Measurements from ENCODE around the gene SPOCD1.

Gene SPOCD1

DNA sequence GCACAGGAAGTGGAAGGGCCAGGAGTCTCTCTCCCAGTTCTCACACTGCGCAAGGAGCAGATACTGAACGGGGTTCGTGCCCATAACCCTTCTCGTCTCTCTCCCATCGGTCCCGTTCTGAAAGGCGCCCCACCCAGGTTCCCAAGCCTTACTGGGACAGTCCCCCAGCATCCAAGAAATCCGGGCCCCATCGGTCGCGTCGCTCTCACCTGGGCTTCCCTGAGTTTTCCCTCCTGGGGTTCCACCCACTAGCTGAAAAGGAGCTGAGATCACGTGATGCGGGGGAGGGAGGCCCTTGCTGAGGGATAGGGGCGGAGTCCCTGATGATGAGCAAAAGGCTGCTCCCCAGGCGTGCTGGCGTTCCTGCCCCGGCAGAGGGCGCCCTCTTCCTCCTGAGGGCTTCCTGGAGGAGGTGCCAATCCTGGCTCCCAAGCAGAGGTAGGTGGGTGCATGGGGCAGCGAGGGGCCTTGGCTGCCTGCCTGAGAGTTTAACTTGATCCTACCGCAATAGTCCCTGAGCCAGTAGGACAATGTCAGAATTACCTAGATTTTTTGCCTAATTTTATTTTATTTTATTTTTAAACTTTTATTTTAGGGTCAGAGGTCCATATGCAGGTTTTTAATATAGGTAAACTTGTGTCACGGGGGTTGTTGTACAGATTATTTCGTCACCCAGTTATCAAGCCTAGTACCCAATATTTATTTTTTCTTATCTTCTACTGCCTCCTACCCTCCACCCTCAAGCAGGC lies at the start of gene SPOCD1:
TSS of gene SPOCD1 (minus strand) at position 271 of the 749 bp plus-strand sequence. CDS start 689 bp downstream, outside the sequence.
- DNase-seq: peak; percentile 64 to 92

DNA sequence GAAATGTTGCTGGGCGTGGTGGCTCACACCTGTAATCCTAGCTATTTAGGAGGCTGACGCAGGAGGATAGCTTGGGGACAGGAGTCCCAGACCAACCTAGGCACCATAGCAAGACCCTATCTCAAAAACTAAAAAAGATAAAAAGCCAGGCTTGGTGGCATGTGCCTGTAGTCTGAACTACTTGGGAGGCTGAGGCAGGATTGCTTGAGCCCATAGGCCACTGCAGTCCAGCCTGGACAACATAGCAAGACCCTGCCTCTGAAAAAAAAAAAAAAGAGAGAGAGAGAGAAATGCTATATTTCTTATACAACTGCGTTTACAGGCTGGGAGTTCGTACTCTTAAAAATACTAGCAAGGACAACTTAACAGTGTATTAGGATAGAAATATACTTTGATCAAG lies 46.2 kb upstream of the SPOCD1 start:
- no peak for DNase-seq

DNA sequence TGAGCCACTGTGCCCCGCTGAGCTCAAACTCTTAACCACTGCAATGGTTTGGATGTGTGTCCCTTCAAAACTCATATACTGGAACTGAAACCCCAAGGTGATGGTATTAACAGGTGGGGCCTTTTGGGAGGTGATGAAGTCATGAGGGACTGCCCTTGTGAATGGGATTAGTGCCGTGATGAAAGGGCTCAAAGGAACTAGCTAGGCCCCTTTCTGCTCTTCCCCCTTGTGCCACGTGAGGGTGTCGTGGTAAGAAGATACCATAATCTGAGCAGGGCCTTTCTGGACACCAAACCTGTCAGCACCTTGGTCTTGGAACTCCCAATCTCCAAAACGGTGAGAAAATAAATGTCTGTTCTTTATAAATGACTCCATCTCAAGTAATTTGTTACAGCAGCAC lies 45.5 kb upstream of the SPOCD1 start:
- no peak for DNase-seq

DNA sequence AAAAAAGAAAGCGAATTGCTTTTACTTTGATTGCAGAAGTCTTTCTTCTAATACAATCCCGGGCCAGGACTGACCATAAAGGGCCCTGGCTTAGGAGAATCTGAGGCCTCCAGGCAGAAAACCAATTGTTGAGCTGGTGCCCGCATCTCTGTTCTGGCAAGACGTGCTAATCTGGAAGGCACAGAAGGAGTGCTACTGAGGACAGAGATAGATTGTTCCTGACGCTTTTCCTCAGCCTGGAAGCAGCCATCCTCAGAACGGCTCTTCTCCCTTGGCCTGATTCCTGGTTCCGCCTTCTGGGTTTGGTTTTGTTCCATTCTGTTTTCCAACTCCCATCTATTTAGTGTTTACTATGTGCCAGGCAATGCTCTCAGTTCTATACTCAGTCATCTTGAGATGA lies 44.8 kb upstream of the SPOCD1 start:
- DNase-seq: no peak

DNA sequence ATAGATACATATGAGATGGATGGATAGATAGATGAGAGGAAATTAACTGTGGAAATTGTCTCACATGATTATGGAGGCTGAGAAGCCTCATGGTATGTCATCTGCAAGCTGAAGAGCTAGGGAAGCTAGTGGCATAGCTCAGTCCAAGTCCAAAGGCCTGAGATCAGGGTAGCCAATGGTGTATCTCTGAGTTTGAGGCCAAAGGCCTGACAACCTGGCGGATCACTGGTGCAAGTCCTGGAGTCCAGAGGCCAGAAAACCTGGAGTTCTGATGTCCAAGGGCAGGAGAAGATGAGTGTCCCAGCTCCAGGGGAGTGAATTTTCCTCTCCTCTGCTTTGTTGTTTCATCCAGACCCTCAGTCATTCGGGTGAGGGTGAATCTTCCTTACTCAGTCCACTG lies 43.9 kb upstream of the SPOCD1 start:
- DNase-seq: no peak

DNA sequence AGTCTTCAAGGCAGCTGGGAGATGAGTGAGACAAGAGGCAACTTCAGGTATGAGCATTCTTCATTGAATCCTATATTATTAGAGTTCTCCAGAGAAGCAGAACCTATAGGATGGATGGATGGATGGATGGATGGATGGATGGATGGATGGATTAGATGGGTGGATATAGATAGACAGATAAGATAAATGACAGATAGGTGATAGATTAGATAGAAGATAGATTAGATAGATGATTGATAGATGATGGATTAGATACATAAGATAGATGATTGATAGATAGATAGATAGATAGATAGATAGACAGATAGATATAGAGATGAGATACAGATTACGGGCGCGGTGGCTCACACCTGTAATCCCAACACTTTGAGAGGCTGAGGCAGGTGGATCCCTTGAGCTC lies 43.2 kb upstream of the SPOCD1 start:
- no peak for DNase-seq

DNA sequence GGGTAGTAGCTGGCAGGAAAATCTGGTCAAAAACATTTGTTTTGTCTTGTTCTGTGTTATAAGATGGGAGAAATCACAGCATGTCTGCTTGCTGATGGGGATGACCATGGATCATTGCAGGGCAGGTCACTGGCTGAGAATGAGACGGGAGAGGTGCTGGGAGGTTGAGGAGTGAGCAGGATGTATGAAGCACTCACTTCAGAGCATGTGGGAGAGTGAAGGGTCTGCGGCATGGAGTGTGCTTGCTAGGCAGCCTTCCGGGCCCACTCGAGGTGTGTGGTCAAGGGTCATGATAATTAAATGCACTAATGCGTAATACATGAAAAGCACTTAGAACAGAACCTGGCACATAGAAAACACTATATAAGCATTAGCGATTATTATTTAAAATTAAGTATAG lies 42.0 kb upstream of the SPOCD1 start:
- DNase-seq: no peak

DNA sequence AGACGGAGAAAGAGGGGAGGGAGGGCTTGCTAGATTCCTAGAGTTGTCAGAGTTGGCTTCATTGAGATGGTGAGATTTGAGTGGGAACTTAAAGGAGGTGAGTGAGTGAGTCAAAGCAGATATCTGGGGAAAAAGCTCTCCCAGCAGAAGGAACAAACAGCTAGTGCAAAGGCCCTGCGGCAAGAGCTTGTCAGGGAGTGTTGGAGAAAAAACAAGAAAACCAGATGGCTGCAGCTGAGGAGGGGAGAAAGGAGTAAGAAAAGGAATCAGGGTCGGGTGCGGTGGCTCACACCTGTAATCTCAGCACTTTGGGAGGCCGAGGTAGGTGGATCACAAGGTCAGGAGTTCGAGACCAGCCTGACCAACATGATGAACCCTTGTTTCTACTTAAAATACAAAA lies 40.3 kb upstream of the SPOCD1 start:
- no peak for DNase-seq

DNA sequence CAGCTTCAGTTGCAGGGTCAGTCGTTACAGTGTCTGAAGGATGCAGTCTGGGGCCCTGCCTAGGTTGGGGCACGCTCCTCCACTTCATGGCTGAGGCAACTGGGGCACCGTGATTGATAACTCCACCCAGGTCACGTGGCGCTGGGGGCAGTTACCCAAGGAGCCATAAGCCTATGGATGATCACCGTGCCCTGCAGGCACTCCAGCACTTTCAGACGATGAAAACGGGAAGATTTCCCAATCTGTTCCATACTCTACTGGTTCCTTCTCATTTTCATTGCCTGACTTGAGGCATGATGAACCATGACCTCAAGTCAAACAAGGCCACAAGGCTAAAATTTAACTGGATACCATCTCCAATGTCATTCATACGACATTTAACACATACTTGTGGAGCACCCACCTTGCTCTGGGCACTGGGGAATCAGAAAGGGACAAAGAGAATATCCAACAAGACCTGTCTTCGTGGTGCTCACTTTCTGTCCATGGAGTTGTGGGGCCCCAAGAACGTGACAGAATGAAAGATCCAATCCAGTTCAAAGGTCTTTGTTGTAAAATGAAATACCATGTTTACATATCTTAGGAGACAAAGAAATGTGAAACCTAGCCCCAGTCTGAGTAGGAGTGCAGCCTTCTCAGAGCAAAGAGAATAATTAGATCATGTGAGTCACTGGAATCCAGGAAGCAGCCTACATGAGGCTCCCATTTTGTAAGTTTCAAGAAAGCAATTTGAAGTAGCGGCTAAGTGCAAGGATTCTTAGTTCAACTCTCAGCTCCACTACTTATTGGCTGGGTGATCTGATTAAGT lies 39.4 kb upstream of the SPOCD1 start:
- DNase-seq: no peak

DNA sequence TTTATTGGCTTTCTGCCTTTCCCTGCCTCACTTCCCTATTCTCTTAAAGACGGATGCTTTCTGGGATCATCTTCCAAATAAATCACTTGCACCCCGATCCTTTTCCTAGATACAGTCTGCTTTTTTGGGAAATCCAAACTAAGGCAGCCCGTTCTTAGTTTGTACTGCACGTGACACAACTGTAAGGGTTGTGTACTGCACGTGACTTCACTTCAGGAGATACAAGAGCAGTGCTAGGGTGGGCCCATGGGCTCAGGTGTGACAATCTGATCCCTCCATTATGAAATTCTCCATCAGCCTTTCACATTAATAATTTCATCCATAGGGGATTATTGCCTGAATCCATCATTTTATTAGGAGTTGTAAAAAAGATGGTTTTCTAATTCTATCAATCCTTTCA lies 33.8 kb upstream of the SPOCD1 start:
- DNase-seq: no peak

DNA sequence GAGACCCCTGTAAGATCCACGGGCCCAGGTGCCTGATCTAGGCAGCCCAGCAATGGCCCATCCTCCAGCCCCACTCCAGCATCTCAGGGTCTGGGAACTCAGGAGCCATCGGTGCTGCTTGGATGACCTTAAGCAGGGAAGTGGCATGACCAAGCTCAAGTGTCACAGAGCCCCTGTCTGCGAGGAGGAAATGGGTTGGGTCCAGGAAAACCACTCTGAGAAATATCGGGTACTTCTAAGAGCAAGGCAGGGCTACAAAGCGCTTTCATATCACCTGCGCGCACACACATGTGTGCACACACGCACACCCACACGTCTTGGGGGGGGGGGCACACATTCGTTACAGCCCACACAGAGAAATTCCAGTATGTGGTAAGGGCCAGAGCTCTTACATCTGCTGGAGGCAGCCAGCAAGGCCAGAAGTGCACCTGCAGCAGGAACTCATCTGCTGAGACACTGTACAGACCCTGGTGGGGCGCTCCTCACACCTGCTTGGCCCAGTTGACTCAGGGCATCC lies 32.6 kb upstream of the SPOCD1 start:
- no peak for DNase-seq

DNA sequence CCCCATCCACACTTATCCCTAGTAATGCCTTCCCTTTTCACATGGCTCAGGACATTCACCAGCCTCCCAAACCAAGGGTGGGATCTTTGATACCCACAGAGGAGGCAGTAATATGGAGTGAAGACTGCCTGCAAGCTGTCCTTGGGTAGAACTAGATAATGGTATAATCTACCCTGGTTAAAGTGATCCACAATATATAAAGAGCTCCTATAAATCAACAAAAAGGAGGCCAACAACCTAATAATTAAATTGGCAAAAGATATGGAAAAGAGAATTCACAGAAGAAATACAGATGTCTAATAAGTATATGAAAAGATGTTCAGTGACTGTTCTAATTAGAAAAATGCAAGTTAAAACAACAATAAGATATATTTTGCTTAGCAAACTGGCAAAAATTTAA lies 30.7 kb upstream of the SPOCD1 start:
- DNase-seq: no peak

DNA sequence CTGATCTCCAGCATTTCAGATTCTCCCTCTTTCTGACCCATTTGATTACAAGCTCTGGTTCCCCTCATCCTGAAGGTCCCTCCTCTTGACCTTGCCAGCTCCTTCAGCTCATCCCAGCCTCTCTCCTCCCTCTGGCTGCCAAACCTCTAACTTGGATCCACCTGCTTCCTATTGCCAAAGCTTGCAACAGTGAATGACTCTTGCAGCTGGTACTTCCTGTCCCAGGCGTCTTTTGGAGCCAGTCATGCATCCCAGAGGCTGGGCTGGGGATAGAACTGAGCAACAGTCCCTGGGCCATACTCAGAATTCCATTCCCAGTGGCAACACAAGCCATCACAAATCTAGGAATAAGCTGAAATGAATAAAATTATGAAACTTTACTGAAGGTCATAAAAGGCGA lies 27.7 kb upstream of the SPOCD1 start:
- no peak for DNase-seq

DNA sequence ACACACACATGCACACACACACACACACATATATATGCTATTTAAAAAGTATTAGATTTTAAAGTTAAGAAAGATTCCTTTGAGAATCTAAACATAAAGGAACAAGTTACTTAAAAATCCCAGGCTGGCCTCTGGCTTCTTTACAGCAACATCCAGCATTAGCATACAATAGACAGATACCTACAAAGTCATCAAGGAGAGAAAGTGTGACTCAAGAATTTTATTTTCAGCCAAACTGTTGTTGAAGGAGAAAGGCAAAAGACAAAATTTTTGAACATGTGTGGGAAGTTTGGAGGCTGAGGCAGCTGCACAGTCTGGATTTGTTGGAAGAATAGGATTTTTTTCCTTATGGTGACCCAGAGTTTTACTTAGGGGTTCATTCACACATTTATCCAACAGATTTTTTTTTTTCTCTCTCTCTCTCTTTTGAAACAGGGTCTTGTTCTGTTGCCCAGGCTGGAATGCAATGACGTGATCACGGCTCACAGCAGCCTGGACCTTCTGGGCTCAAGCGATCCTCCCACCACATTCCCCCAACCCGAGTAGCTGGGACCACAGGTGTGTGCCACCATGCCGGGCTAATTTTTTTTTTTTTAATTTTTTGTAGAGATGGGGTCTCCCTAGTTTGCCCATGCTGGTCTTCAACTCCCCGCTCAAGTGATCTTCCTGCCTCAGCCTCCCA lies 24.0 kb upstream of the SPOCD1 start:
- DNase-seq: no peak

DNA sequence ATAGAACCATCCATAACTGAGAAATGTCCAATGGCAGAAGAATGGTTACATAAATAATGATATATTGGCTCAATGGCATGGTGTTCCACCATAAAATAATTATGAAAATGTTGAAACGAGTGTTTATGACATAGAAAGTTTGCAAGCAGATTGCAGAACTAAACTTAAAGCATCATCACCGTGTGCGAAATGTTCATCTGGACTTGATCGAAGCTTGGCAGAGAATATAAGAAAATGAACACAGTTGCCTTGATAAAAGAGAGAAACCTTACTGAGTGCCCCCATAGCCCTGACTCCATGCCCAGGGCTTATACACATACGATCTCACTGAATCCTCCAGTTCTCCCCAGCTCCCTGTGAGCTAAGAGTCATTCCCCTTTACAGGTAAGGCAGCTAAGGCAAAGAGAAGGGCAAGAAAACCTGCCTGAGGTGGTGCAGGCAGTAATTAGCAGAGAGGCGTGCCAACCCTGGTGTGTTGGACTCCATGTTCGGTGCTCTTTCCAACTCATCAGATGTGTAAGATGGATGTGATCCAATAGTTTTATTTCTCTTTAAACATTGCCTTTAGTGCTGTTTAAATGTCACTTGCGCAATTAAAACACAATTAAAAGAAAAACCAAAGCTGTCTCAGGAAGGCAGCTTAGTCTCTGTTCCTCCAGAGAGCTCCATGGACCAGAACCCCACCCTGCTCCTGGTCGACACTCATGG lies 21.8 kb upstream of the SPOCD1 start:
- DNase-seq: no peak

DNA sequence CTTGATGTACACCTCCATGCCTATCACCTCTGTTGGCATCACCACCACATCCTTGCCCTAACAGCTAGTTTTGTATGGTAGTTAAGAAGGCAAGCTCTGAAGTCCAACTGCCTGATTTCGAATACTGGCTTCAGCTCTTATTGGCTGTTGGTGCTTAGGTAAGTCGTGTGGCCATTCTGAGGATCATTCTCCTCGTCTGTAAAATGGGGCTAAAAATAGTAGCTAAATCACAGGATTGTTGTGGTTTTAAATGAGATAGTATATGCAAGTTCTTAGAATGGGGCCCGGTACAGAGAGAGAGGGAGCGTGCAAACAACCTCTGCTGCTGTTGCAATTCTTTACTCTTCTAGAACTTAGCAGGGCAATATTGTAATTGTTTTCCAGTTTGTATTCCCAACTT lies 20.8 kb upstream of the SPOCD1 start:
- no peak for DNase-seq

DNA sequence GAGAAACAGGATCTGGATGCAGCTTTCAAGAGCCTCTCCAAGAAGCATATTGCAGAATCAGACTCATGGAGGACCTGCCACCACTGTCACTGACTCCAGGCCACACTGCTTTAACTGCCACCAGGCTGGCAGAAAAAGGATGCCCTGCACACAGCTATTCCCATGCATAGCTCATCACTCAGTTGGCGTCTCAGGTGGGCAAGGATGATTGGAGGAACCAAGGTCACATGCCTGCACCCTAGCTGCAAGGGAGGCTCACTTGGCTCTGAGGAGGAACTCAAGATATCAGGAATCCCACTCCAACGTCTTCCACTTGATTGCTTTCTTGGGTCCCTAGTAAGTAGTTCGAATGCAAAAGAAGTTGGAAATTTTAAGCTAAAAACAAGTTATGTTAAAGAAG lies 19.6 kb upstream of the SPOCD1 start:
- no peak for DNase-seq

DNA sequence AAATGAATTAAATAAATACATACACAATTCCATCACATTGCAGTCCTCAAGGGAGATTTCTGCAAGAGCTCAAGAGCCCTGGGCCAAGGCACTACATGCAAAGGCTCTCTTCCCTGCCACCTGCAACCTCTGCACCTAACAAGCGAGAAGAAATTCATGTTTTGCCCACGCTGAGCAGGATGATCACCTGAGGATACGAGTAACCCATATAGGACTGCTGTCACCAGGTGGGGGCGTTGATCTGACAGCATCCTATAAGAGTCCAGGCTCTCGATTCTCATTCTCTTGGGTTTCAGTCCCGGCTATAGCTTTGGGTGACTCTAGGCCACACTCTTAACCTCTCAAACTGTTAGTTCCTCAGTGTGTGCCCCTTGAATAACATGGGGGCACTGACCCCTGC lies 18.7 kb upstream of the SPOCD1 start:
- DNase-seq: no peak

DNA sequence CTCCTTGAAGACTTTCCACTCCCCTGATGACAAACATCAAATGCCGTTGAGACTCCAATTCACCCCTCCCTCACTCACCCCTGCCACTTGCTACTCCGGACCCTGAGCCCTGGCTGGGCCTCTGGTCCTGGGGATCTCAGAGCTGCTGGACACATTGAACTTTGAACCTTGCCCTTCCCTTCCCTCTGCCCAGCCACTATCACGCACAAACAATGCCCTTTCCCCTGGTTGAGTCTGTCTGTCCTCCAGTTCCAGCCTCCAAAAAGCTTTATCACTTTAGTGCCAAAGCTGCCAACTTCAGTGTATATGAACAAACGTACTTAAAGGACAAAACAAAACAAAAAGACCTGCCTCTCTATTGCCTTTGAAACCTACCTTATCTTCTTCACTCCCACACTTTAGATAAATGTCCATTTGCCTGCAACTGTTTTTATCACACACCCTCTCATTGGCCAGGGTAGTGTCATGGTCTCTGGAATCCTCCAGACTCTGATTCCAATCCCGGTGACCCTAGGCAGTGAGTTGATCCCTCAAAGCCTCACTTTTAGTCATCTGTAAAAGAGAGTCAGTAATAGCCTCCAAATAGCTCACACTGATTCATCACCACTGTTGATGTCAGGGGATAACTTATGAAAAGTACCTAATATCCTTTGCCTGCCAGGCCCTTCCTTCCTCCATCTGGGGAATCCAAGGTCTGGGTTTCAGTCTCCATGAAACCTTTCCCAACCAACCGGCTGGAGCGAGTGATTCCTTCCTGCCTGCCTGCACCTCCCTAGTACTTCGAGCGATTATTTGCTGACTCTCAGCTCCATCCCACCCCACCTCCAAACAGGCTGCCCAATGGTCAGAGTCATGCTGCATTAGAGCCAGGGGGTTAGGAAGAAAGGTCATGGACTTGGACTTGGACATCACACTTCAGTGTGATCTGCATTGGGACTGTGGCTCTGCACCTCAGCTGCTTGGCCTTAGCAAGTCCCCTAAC lies 15.9 kb upstream of the SPOCD1 start:
- DNase-seq: no peak

DNA sequence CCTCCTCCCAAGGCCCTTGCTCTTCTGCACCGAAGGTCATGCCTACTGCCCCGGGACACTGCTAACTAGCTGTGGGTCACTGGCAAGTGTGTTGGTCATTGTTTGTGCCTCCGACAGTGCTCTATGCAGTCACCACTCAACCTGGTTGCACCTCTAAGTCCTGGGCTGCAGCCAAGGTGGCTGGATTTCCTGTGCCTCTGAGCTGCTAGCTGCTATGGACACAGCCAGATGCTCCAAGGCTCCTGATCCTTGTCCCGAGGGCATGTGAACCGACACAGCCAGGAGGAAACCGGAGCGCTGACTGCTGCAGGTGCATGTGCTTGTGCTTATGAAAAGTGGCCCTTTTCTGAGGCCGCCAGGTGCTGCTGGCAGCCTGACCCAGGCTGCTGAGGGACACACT lies 14.7 kb upstream of the SPOCD1 start:
- peak; percentile 8 to 72 for DNase-seq

DNA sequence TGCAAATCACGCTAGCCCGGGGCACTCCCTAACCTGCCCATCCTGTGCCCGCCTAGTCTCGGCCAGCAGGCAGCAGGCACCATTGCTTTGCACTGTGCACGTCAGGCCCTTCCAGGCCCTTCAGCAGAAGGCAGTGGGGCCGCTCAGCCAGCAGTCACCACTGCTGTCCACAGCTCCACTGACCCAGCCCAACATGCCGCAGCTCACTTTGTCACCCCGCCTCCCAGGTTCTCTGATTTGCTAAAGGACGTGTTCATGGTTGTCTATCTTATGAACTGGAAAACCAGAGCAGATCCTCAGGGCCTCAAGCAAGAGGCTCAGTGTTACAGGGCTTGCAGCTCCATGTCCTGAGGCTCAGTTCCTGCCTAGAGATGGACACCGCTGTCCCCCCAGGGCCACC lies 14.2 kb upstream of the SPOCD1 start:
- DNase-seq: no peak
